Stimulated activated CD4-positive, alpha-beta T cell treated with anti-CD3 and anti-CD28 coated beads, Interleukin-1b, Interleukin-23, amount 100 ng/mL, for 24 hours (primary cell): Measurements from ENCODE around the gene ISY1.
"Not testable (repeated sequence)": the region's sequence is repeated elsewhere in the genome, so short reads cannot be mapped to it uniquely, and the experiment has no call there.

Experiments
- DNase-seq, 4 experiments: peaks; one replicate each; pipeline ENCODE4 v3.0.0-alpha.2; 2020; ENCODE audit warnings: low read depth in 4 of 4, low spot score in 1 of 4

Gene ISY1

GRCh38 chr3:129088312-129088711 is 72.6 kb downstream of the ISY1 start:
- not testable (repeated sequence) for DNase-seq

- not testable (repeated sequence) for DNase-seq
These were observed 73.0 kb downstream of the ISY1 start for GRCh38 chr3:129087904-129088303.

DNA sequence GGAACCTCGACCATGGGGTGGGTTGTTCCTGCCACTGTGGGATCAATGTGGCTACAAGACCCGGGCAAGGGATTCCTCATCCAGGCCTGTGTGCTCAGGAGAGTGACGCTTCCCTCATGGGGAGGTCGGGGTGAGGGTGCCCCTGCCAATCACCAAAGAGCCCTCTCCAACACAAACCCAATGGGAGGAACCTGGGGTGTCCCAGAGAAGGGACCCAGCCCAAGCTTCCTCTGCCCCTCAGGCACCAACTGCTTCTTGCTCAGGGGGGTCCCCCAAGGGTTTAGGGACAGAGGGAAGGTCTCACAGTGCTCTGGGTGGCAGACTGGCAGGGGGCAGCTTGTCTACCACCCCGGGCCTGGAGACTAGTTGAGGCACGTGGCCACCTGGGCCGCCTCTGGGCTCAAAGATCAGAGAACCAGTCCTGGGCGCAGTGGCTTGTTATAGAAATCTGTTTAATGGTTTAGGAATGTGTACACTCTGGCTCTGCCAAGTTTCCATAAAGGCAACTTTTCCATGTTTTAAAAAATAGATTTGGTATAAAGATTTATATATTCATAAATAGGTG is 73.6 kb downstream of the ISY1 start:
- DNase-seq: no peak

- DNase-seq: no peak
These were observed 75.0 kb downstream of the ISY1 start for GRCh38 chr3:129085818-129086217.

- no peak for DNase-seq
These were observed 75.6 kb downstream of the ISY1 start for GRCh38 chr3:129085165-129085715.

- DNase-seq: no peak
These were observed 76.4 kb downstream of the ISY1 start for GRCh38 chr3:129084501-129084900.

DNA sequence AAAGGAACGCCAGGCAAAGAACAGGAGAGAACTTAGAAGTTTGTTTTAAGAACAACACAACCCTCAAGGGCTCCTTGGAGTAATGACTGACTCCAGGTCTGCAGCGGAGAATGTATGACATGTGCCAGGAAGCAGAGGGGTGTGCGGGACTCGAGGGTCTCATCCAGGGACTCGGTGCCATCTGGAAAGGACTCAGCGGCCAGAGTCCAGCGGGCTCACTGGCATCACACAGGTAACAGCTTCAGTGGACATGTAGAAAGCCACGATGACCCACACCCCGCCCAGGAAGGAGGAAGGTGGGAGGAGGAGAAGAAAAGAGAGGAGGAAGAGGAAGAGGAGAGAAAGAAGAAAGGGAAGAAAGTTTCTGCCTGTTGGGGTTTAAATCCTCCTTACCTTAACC is 78.8 kb downstream of the ISY1 start:
- DNase-seq: no peak

DNA sequence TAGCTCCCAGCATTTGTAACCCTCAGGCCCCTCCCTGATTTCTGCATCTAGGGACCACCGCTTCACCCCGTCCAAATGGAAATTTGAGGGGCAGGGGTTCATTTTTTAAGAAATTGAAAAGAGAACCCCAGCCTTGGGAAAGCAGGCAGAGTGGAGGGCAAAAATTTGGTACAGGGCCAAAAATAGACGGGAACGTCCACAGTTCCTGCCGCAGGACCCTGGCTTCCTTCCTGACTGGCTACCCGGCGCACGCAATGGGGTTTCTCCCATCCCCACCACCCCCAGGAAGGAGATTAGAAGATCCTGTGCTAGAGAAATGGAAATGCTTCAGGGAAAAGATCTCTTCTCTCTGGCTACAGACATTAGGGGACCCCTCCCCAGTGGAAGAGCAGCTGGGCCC is 79.4 kb downstream of the ISY1 start:
- no peak for DNase-seq

GRCh38 chr3:129078510-129078909 is 82.4 kb downstream of the ISY1 start:
- DNase-seq: no peak
